A673 (cell line): ENCODE measurements around the gene TMEM178B. TPM values are rescaled to one million over a fixed set of nuclear protein-coding genes. Genes with fewer than 3 reads are reported as not detected.

Source experiments
- BruUV-seq: library from RNA; stranded (reverse); fragments of 400-500 nt; replicated peaks from 2 replicates; lab custom pipeline; 2021; lab: Mats Ljungman, UMichigan
- CTCF ChIA-PET: fragments of 300-600 bp; sonication (Branson Sonifier 250); formaldehyde crosslinking; loops from one replicate; lab custom pipeline; 2022; ENCODE audit warnings: antibody characterized with exemption; lab: Charles Lee
- POLR2A ChIA-PET: fragments of 300-600 bp; sonication (Branson Sonifier 250); formaldehyde crosslinking; loops from one replicate; lab custom pipeline; 2022; ENCODE audit warnings: antibody characterized with exemption; ENCODE audit not compliant: low non-redundant PET; lab: Charles Lee
- DNase-seq: peaks from one replicate; pipeline ENCODE4 v3.0.0-alpha.2; 2015; ENCODE audit warnings: low spot score
- H3K27ac ChIP-seq: fragments of 200-600 bp; sonication (generic); 2 replicates; pipeline ENCODE4 v1.5.1; 2016; ENCODE audit warnings: mixed run types, low read depth, mild to moderate bottlenecking, mixed read lengths, antibody characterized with exemption, low read length; ENCODE audit not compliant: poor library complexity, severe bottlenecking
- H3K27me3 ChIP-seq: fragments of 200-600 bp; sonication (generic); replicated peaks from 2 replicates; pipeline ENCODE4 v1.6.1; 2017; ENCODE audit warnings: mixed run types, low read depth, mild to moderate bottlenecking, mixed read lengths, antibody characterized with exemption, low read length; ENCODE audit not compliant: insufficient read depth, poor library complexity
- H3K36me3 ChIP-seq: fragments of 200-600 bp; sonication (generic); 2 replicates; pipeline ENCODE4 v1.6.1; 2016; ENCODE audit warnings: mixed run types, mild to moderate bottlenecking, mixed read lengths, antibody characterized with exemption, low read length; ENCODE audit not compliant: insufficient read depth, poor library complexity, severe bottlenecking
- H3K4me1 ChIP-seq: fragments of 200-600 bp; sonication (generic); 2 replicates; pipeline ENCODE4 v1.6.1; 2017; ENCODE audit warnings: mixed run types, mild to moderate bottlenecking, mixed read lengths, antibody characterized with exemption, low read length; ENCODE audit not compliant: insufficient read depth, poor library complexity, severe bottlenecking
- H3K4me3 ChIP-seq: fragments of 200-600 bp; sonication (generic); 2 replicates; pipeline ENCODE4 v1.5.1; 2016; ENCODE audit warnings: low read depth, mixed run types, mild to moderate bottlenecking, mixed read lengths, low read length; ENCODE audit not compliant: poor library complexity, severe bottlenecking
- H3K9me3 ChIP-seq: fragments of 200-600 bp; sonication (generic); 2 replicates; pipeline ENCODE4 v1.6.1; 2016; ENCODE audit warnings: mixed run types, low read depth, mild to moderate bottlenecking, mixed read lengths, antibody characterized with exemption, low read length; ENCODE audit not compliant: poor library complexity, severe bottlenecking
- CTCF ChIP-seq: fragments of 300-800, 200-600 bp; sonication (generic); conservative IDR thresholded peaks from 2 replicates; pipeline ENCODE4 v1.5.1; 2017; ENCODE audit warnings: low read depth, mild to moderate bottlenecking, antibody characterized with exemption, low read length, moderate library complexity, mixed read lengths
- EZH2 ChIP-seq: fragments of 200-600 bp; sonication (generic); IDR thresholded peaks from 2 replicates; pipeline ENCODE4 v1.6.1; 2017; ENCODE audit warnings: borderline replicate concordance, low read depth, mild to moderate bottlenecking, mixed read lengths, antibody characterized with exemption, low read length; ENCODE audit not compliant: poor library complexity, severe bottlenecking
- intact Hi-C: fragments of 100-400 bp; cut with micrococcal nuclease; formaldehyde crosslinking; loops from one replicate; pipeline ENCODE4 v1.10.0; 2022; ENCODE audit not compliant: unreplicated experiment
- total RNA-seq: library from RNA; stranded (reverse); gene quantifications from 2 replicates; pipeline ENCODE4 v1.2.3, GENCODE V29; 2021

Gene TMEM178B
- total RNA-seq, 1 experiment from 2014 or later: 2.8 TPM

- Histone ChIP-seq H3K36me3 (no peaks in the 10 kb centered on the region), H3K27me3 (peaks cover 24% of the 10 kb centered on the region), H3K4me3 (no peak overlapping the region), H3K9me3 (no peaks in the 10 kb centered on the region), H3K27ac (no peak overlapping the region), H3K4me1 (no peaks in the 10 kb centered on the region)
- ChIA-PET POLR2A (no interaction called here), CTCF (no interaction called here)
- intact Hi-C loops: no loop called here
- BruUV-seq: no TSS peak
- TF ChIP-seq CTCF (no peak), EZH2 (no peak)
- no peak for DNase-seq
These were observed 439.9 kb downstream of the TMEM178B start for GRCh38 chr7:141513720-141514119.

GRCh38 chr7:141515941-141516340, 442.1 kb downstream of the TMEM178B start:
- peaks cover 24% of the 10 kb centered on the region for H3K27me3 ChIP-seq
- H3K27ac ChIP-seq: no peak overlapping the region
- CTCF ChIA-PET: interaction anchor here (1.0 kb wide), 1 partner anchor 14 kb away, joined by 3 read pairs; no protein-coding TSS in a partner anchor
- POLR2A ChIA-PET: no interaction called here
- no peak for DNase-seq
- H3K4me1 ChIP-seq: no peaks in the 10 kb centered on the region
- no TSS peak for BruUV-seq
- no peak overlapping the region for H3K4me3 ChIP-seq
- H3K9me3 ChIP-seq: no peaks in the 10 kb centered on the region
- intact Hi-C loops: no loop called here
- no peak for TF ChIP-seq CTCF
- no peak for TF ChIP-seq EZH2
- no peaks in the 10 kb centered on the region for H3K36me3 ChIP-seq

GRCh38 chr7:141519623-141520022, 445.8 kb downstream of the TMEM178B start:
- TF ChIP-seq EZH2 (no peak), CTCF (no peak)
- Histone ChIP-seq H3K27ac (no peak overlapping the region), H3K27me3 (peaks cover 3% of the 10 kb centered on the region), H3K36me3 (no peaks in the 10 kb centered on the region), H3K4me3 (no peak overlapping the region), H3K4me1 (no peaks in the 10 kb centered on the region), H3K9me3 (no peaks in the 10 kb centered on the region)
- intact Hi-C loops: no loop called here
- ChIA-PET CTCF (no interaction called here), POLR2A (no interaction called here)
- DNase-seq: no peak
- BruUV-seq: no TSS peak
